ENCODE measurements around the gene ZNRF1. TPM values are rescaled to one million over a fixed set of nuclear protein-coding genes. Genes with fewer than 3 reads are reported as not detected.

ZNRF1 gene
- total and polyA plus RNA-seq, 2 donors (not counting 1 experiment from before 2014, with no cell fraction given): 0.27 to 0.76 TPM

GRCh38 chr16:75003931-75004330 is 5.1 kb downstream of the ZNRF1 start:
- CTCF ChIA-PET: interaction anchor here (3.1 kb wide), 1 partner anchor 107 kb away, joined by 14 read pairs; no protein-coding TSS in a partner anchor
- 94% methylated on average over 5 of the region's 5 CpGs for WGBS (ENCODE audit: insufficient coverage)
- DNase-seq (no peak), ATAC-seq (ENCODE audit: low read depth) (no peak)
- H3K4me3 ChIP-seq (ENCODE audit: control extremely low read depth in 1 of 5, extremely low read depth in 1 of 5, insufficient read depth in 1 of 5, low read depth in 2 of 5, low read length in 4 of 5): no peak overlapping the region
- no peak for TF ChIP-seq EZH2 (IDR thresholded peaks at IDR 0.05; ENCODE audit: borderline replicate concordance, insufficient read depth, low read depth, low read length, poor library complexity, severe bottlenecking)
- no peak for TF ChIP-seq CTCF (IDR thresholded peaks at IDR 0.05)
- Mint-ChIP-seq H3K27ac (no peak overlapping the region), H3K4me1 (peaks cover 14% of the 10 kb centered on the region), H3K27me3 (peaks cover 38% of the 10 kb centered on the region), H3K9me3 (ENCODE audit: insufficient read depth) (no peaks in the 10 kb centered on the region), H3K4me3 (no peak overlapping the region)
- H3K9me3 ChIP-seq (ENCODE audit: control extremely low read depth in 1 of 3, control insufficient read depth in 2 of 3, insufficient read depth in 1 of 3, low read length in 2 of 3): peaks cover 0 to 7% (median 0%) of the 10 kb centered on the region in 3 donors
- POLR2A ChIA-PET: no interaction called here
- H3K36me3 ChIP-seq (replicated peaks in 1 of 2; ENCODE audit: control extremely low read depth in 1 of 2, control insufficient read depth in 1 of 2, extremely low read depth in 1 of 2, insufficient read depth in 2 of 2, low read length in 1 of 2): no peaks in the 10 kb centered on the region
- H2AFZ ChIP-seq (ENCODE audit: insufficient read depth, low read depth, low read length, poor library complexity, severe bottlenecking): no peak overlapping the region
- H3K27ac ChIP-seq (ENCODE audit: low read length in 2 of 2): no peak overlapping the region
- H3K4me1 ChIP-seq (ENCODE audit: control insufficient read depth in 2 of 2, insufficient read depth in 2 of 2, low read length in 2 of 2): peaks cover 16% of the 10 kb centered on the region in 2 donors
- no peak overlapping the region for H3K4me2 ChIP-seq (replicated peaks; ENCODE audit: low read depth, low read length, poor library complexity, severe bottlenecking)
- no peaks in the 10 kb centered on the region for H4K20me1 ChIP-seq (ENCODE audit: control insufficient read depth, insufficient read depth, low read length, poor library complexity, severe bottlenecking)
- H3K27me3 ChIP-seq (replicated peaks in 1 of 4; ENCODE audit: control extremely low read depth in 1 of 4, control insufficient read depth in 3 of 4, insufficient read depth in 4 of 4, low read length in 3 of 4): peaks cover 0 to 34% (median 14%) of the 10 kb centered on the region in 4 experiments
- intact Hi-C loops (cut with micrococcal nuclease): no loop called here
- H3K79me2 ChIP-seq (ENCODE audit: control insufficient read depth, insufficient read depth, low read length): no peaks in the 10 kb centered on the region
- no peak overlapping the region for H3K9ac ChIP-seq (ENCODE audit: low read length)

- CTCF ChIA-PET: interaction anchor here (1.2 kb wide), 1 partner anchor 106 kb away, joined by 4 read pairs; no protein-coding TSS in a partner anchor
- Mint-ChIP-seq H3K27me3 (peaks cover 38% of the 10 kb centered on the region), H3K27ac (no peak overlapping the region), H3K9me3 (ENCODE audit: insufficient read depth) (no peaks in the 10 kb centered on the region), H3K4me1 (peaks cover 14% of the 10 kb centered on the region), H3K4me3 (no peak overlapping the region)
- Histone ChIP-seq H3K79me2 (ENCODE audit: control insufficient read depth, insufficient read depth, low read length) (no peaks in the 10 kb centered on the region), H3K9me3 (ENCODE audit: control extremely low read depth in 1 of 3, control insufficient read depth in 2 of 3, insufficient read depth in 1 of 3, low read length in 2 of 3) (peaks cover 0 to 7% (median 0%) of the 10 kb centered on the region in 3 donors), H3K4me1 (ENCODE audit: control insufficient read depth in 2 of 2, insufficient read depth in 2 of 2, low read length in 2 of 2) (peaks cover 13 to 14% of the 10 kb centered on the region in 2 donors), H3K4me3 (ENCODE audit: control extremely low read depth in 1 of 5, extremely low read depth in 1 of 5, insufficient read depth in 1 of 5, low read depth in 2 of 5, low read length in 4 of 5) (no peak overlapping the region), H3K36me3 (replicated peaks in 1 of 2; ENCODE audit: control extremely low read depth in 1 of 2, control insufficient read depth in 1 of 2, extremely low read depth in 1 of 2, insufficient read depth in 2 of 2, low read length in 1 of 2) (no peaks in the 10 kb centered on the region), H3K4me2 (replicated peaks; ENCODE audit: low read depth, low read length, poor library complexity, severe bottlenecking) (no peak overlapping the region), H4K20me1 (ENCODE audit: control insufficient read depth, insufficient read depth, low read length, poor library complexity, severe bottlenecking) (no peaks in the 10 kb centered on the region), H3K9ac (ENCODE audit: low read length) (no peak overlapping the region), H2AFZ (ENCODE audit: insufficient read depth, low read depth, low read length, poor library complexity, severe bottlenecking) (no peak overlapping the region), H3K27ac (ENCODE audit: low read length in 2 of 2) (no peak overlapping the region), H3K27me3 (replicated peaks in 1 of 4; ENCODE audit: control extremely low read depth in 1 of 4, control insufficient read depth in 3 of 4, insufficient read depth in 4 of 4, low read length in 3 of 4) (peaks cover 0 to 31% (median 14%) of the 10 kb centered on the region in 4 experiments)
- intact Hi-C loops (cut with micrococcal nuclease): no loop called here
- POLR2A ChIA-PET: no interaction called here
- ATAC-seq (ENCODE audit: low read depth) (no peak), DNase-seq (no peak)
- 89% methylated on average over 1 of the region's 3 CpGs for WGBS (ENCODE audit: insufficient coverage)
- TF ChIP-seq EZH2 (IDR thresholded peaks at IDR 0.05; ENCODE audit: borderline replicate concordance, insufficient read depth, low read depth, low read length, poor library complexity, severe bottlenecking) (no peak), CTCF (IDR thresholded peaks at IDR 0.05) (no peak)
These were observed 5.6 kb downstream of the ZNRF1 start for GRCh38 chr16:75004460-75004859.

All from B cell (primary cell).